Vagina (tissue), 2 donors: Measurements from ENCODE around the gene GEMIN7.

Source experiments
- POLR2AphosphoS5 ChIP-seq, 2 donors: sonication (generic); formaldehyde crosslinking; IDR thresholded peaks; one replicate each; pipeline ENCODE4 v1.9.0; 2017; ENCODE audit warnings: antibody characterized with exemption in 2 of 2, mild to moderate bottlenecking in 2 of 2, low read depth in 1 of 2; ENCODE audit not compliant: insufficient read depth in 1 of 2
- TF ChIP-seq, protein P1 (sequence below), 3 experiments: fragments of 450-650 bp in 2 of 3; fragments of 200-600 bp in 1 of 3; sonication (generic) in 1 of 3; IDR thresholded peaks; one replicate each; pipeline ENCODE4 v1.5.1; 2017 to 2019; ENCODE audit warnings: antibody characterized with exemption in 3 of 3, mild to moderate bottlenecking in 2 of 3, moderate library complexity in 2 of 3

DNA sequence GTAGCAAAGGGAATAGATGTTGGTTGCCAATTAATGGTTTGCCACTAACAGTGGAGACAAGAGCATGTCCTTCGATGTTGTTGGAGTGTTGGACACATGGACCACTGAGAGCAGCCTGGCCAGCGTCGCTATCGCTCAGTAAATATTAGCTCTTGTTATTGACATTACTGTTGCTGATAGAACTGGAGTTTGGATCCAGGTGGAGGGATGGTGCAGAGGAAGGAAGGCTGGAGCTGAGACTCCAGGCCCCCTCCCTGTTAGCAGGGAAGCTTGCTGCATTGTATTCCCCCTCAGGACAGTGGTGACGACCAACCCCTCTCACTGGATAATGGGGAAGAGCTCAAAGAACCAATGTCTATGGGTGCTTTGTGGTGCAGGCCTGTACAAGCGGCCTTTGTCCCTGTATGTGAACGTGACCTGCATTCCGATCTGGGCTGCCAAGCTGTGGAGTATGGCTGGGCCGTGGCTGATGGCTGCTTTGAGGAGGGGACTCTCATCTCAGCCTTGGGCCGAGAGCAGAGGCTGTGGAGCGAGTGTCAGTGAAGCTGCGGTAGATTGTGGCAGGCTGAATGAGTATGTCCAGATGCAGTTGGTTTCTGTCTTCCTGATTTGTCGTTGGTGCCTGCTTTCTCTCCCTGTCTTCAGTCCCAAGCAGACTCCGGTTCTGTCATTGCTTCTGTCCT lies 33.2 kb upstream of the GEMIN7 start:
- TF ChIP-seq, protein P1, sequence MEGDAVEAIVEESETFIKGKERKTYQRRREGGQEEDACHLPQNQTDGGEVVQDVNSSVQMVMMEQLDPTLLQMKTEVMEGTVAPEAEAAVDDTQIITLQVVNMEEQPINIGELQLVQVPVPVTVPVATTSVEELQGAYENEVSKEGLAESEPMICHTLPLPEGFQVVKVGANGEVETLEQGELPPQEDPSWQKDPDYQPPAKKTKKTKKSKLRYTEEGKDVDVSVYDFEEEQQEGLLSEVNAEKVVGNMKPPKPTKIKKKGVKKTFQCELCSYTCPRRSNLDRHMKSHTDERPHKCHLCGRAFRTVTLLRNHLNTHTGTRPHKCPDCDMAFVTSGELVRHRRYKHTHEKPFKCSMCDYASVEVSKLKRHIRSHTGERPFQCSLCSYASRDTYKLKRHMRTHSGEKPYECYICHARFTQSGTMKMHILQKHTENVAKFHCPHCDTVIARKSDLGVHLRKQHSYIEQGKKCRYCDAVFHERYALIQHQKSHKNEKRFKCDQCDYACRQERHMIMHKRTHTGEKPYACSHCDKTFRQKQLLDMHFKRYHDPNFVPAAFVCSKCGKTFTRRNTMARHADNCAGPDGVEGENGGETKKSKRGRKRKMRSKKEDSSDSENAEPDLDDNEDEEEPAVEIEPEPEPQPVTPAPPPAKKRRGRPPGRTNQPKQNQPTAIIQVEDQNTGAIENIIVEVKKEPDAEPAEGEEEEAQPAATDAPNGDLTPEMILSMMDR (IDR thresholded peaks at IDR 0.05): no peak
- TF ChIP-seq POLR2AphosphoS5 (IDR thresholded peaks at IDR 0.05; ENCODE audit: insufficient read depth in 1 of 2, low read depth in 1 of 2): no peak
